Fibroblast of the aortic adventitia (primary cell): ENCODE data around the gene NXT1. TPM values are rescaled to one million over a fixed set of nuclear protein-coding genes. Genes with fewer than 3 reads are reported as not detected.

Source experiments
- DNase-seq: peaks from one replicate; pipeline ENCODE4 v3.0.0-alpha.2; 2010; ENCODE audit warnings: low read depth
- H3K4me3 ChIP-seq: 2 replicates; pipeline ENCODE4 v1.5.1; 2011; ENCODE audit warnings: low read depth, mild to moderate bottlenecking, control low read depth, low read length, moderate library complexity
- CTCF ChIP-seq: IDR thresholded peaks from 2 replicates; pipeline ENCODE4 v1.5.1; 2011; ENCODE audit warnings: mild to moderate bottlenecking, low read length, control low read depth, inconsistent platforms; ENCODE audit not compliant: insufficient read depth
- total RNA-seq: library from RNA; depleted of rRNA; stranded (reverse); fragments of >200 nt; gene quantifications from 2 replicates; pipeline ENCODE4 v1.2.3, GENCODE V29; 2012; ENCODE audit warnings: low replicate concordance

NXT1 gene
- total RNA-seq, 1 donor: 30.8 TPM

- DNase-seq: peak; percentile 99
Observed at GRCh38 chr20:23357767-23358562, 7.4 kb downstream of the NXT1 start.

GRCh38 chr20:23358563-23358906, 7.9 kb downstream of the NXT1 start:
- no peak for DNase-seq
- H3K4me3 ChIP-seq: peak overlapping the region; percentile 65
- TF ChIP-seq CTCF: no peak

More at GRCh38 chr20:23357767-23358562, 7.4 kb downstream of the NXT1 start:
- TF ChIP-seq CTCF: no peak
- peak overlapping the region; percentile 80 for H3K4me3 ChIP-seq

GRCh38 chr20:23358923-23359593, 8.5 kb downstream of the NXT1 start:
- TF ChIP-seq CTCF: no peak
- H3K4me3 ChIP-seq: no peak overlapping the region
- DNase-seq: no peak

- no peak for TF ChIP-seq CTCF
- no peak overlapping the region for H3K4me3 ChIP-seq
- DNase-seq: peak; percentile 10
Observed at GRCh38 chr20:23360531-23360930, 9.9 kb downstream of the NXT1 start.

GRCh38 chr20:23361119-23361475, 10.5 kb downstream of the NXT1 start:
- H3K4me3 ChIP-seq: peak overlapping the region; percentile 81
- no peak for TF ChIP-seq CTCF
- peak; percentile 49 for DNase-seq

- TF ChIP-seq CTCF: no peak
Observed at GRCh38 chr20:23361476-23362391, 11.1 kb downstream of the NXT1 start, which contains the start of gene GZF1. GZF1 (plus strand) TSS chr20:23362182; CDS start chr20:23364384, 2,202 bp downstream.

More at GRCh38 chr20:23361476-23362391, 11.1 kb downstream of the NXT1 start, which contains the start of gene GZF1:
- DNase-seq: peak; percentile 97
- peak within 1 kb of the TSS; percentile 84 for H3K4me3 ChIP-seq
